ENCODE measurements around the gene ADAT3. TPM values are rescaled to one million over a fixed set of nuclear protein-coding genes. Genes with fewer than 3 reads are reported as not detected.

The ADAT3 gene
- polyA plus RNA-seq, 2 of the 4 experiments (the other 2 are of a cell fraction) = 0.66 to 5.6 TPM

- WGBS (ENCODE audit: missing lambda C conversion rate) = 93% methylated on average over 22 of the region's 23 CpGs
- no peaks in the 10 kb centered on the region for H3K9me3 ChIP-seq
- TF ChIP-seq JUN (IDR thresholded peaks at IDR 0.05) (no peak), NFE2L2 (conservative IDR thresholded peaks at IDR 0.05; ENCODE audit: low read length) (no peak), MYC (IDR thresholded peaks at IDR 0.05; ENCODE audit: borderline replicate concordance, low read length) (no peak), CHD2 (IDR thresholded peaks at IDR 0.05; ENCODE audit: low read length, partially characterized antibody) (no peak), MAFK (IDR thresholded peaks at IDR 0.05; ENCODE audit: partially characterized antibody) (no peak), HEYL (CRISPR knock-in tag; IDR thresholded peaks at IDR 0.05) (no peak), NPAS2 (CRISPR knock-in tag; IDR thresholded peaks at IDR 0.05; ENCODE audit: borderline replicate concordance) (no peak), RCOR1 (IDR thresholded peaks at IDR 0.05; ENCODE audit: low read depth, low read length) (no peak), ZC3H11A (IDR thresholded peaks at IDR 0.05) (no peak), ZNF302 (CRISPR knock-in tag; IDR thresholded peaks at IDR 0.05) (no peak), NR3C1 (IDR thresholded peaks at IDR 0.05) (no peak), CTCF (IDR thresholded peaks at IDR 0.05) (no peak), RNF2 (IDR thresholded peaks at IDR 0.05; ENCODE audit: borderline replicate concordance, low read depth) (no peak), RAD21 (conservative IDR thresholded peaks at IDR 0.05 in 1 of 2, IDR thresholded peaks at IDR 0.05 in 1 of 2) (no peak), SMC3 (IDR thresholded peaks at IDR 0.05) (no peak)
- H3K4me3 ChIP-seq = no peak overlapping the region
- ATAC-seq (no peak), FAIRE-seq (no peak), DNase-seq (ENCODE audit: low read depth in 1 of 2, low spot score in 1 of 2) (no peak)
- H3K4me2 ChIP-seq = no peak overlapping the region
- no peak overlapping the region for H3K27ac ChIP-seq
- ChIA-PET CTCF (interaction anchor here (2.5 kb wide), 1 partner anchor 13 kb away, joined by 6 read pairs; no protein-coding TSS in a partner anchor), POLR2A (no interaction called here)
- no peaks in the 10 kb centered on the region for H3K4me1 ChIP-seq
Observed at GRCh38 chr19:1922803-1923202, 17.6 kb downstream of the ADAT3 start.

GRCh38 chr19:1923319-1923718 is 18.1 kb downstream of the ADAT3 start:
- ATAC-seq = no peak
- ChIA-PET CTCF (interaction anchor here (2.5 kb wide), 1 partner anchor 13 kb away, joined by 6 read pairs; no protein-coding TSS in a partner anchor), POLR2A (no interaction called here)
- Histone ChIP-seq H3K9me3 (no peaks in the 10 kb centered on the region), H3K4me1 (no peaks in the 10 kb centered on the region), H3K4me2 (no peak overlapping the region), H3K4me3 (no peak overlapping the region), H3K27ac (no peak overlapping the region)
- no peak for DNase-seq (ENCODE audit: low read depth in 1 of 2, low spot score in 1 of 2)
- no peak for FAIRE-seq
- TF ChIP-seq ZNF302 (CRISPR knock-in tag; IDR thresholded peaks at IDR 0.05) = no peak
- WGBS (ENCODE audit: missing lambda C conversion rate) = 91% methylated on average over 5 of the region's 8 CpGs

- Histone ChIP-seq H3K4me1 (no peaks in the 10 kb centered on the region), H3K9me3 (no peaks in the 10 kb centered on the region), H3K4me2 (no peak overlapping the region), H3K27ac (no peak overlapping the region), H3K4me3 (no peak overlapping the region)
- POLR2A ChIA-PET = no interaction called here
- ATAC-seq (no peak), FAIRE-seq (no peak), DNase-seq (ENCODE audit: low read depth in 1 of 2, low spot score in 1 of 2) (no peak)
- TF ChIP-seq USF2 (IDR thresholded peaks at IDR 0.05) (no peak), MAZ (IDR thresholded peaks at IDR 0.05; ENCODE audit: borderline replicate concordance, low read depth, low read length) (no peak), CEBPB (IDR thresholded peaks at IDR 0.05) (no peak), RAD21 (conservative IDR thresholded peaks at IDR 0.05 in 1 of 2, IDR thresholded peaks at IDR 0.05 in 1 of 2) (no peak), EP300 (IDR thresholded peaks at IDR 0.05) (no peak), NPAS2 (CRISPR knock-in tag; IDR thresholded peaks at IDR 0.05; ENCODE audit: borderline replicate concordance) (no peak), PBX3 (IDR thresholded peaks at IDR 0.05) (no peak), ZSCAN20 (CRISPR knock-in tag; IDR thresholded peaks at IDR 0.05) (no peak), ELK1 (IDR thresholded peaks at IDR 0.05; ENCODE audit: low read depth, low read length) (no peak), TP53 (CRISPR knock-in tag; IDR thresholded peaks at IDR 0.05) (no peak), SMC3 (IDR thresholded peaks at IDR 0.05) (no peak), ZNF302 (CRISPR knock-in tag; IDR thresholded peaks at IDR 0.05) (no peak), BHLHE40 (IDR thresholded peaks at IDR 0.05; ENCODE audit: low read depth, low read length) (no peak), EHMT2 (IDR thresholded peaks at IDR 0.05; ENCODE audit: low read depth) (no peak), CBX8 (IDR thresholded peaks at IDR 0.05) (no peak), CHD2 (IDR thresholded peaks at IDR 0.05; ENCODE audit: low read length, partially characterized antibody) (no peak), JUNB (IDR thresholded peaks at IDR 0.05) (no peak), MAFK (IDR thresholded peaks at IDR 0.05; ENCODE audit: partially characterized antibody) (no peak), HDAC2 (IDR thresholded peaks at IDR 0.05) (no peak)
- WGBS (ENCODE audit: missing lambda C conversion rate) = 98% methylated on average over 20 of the region's 35 CpGs
- CTCF ChIA-PET = interaction anchor here (0.6 to 2.5 kb wide), 3 partner anchors 12 to 99 kb away, joined by 3 to 6 read pairs (median 5); no protein-coding TSS in a partner anchor
Observed at GRCh38 chr19:1924320-1924961, 19.2 kb downstream of the ADAT3 start.
